Neural progenitor cell (in vitro differentiated cells): ENCODE results near the gene CIITA.

Source experiments
- EZH2 ChIP-seq: fragments of 200-600 bp; sonication (generic); IDR thresholded peaks from 2 replicates; pipeline ENCODE4 v1.6.1; 2017; ENCODE audit warnings: antibody characterized with exemption, mild to moderate bottlenecking, moderate library complexity
- TF ChIP-seq, protein P1 (sequence below): fragments of 200-600 bp; sonication (generic); IDR thresholded peaks from 2 replicates; pipeline ENCODE4 v1.5.1; 2017; ENCODE audit warnings: antibody characterized with exemption, mild to moderate bottlenecking

DNA sequence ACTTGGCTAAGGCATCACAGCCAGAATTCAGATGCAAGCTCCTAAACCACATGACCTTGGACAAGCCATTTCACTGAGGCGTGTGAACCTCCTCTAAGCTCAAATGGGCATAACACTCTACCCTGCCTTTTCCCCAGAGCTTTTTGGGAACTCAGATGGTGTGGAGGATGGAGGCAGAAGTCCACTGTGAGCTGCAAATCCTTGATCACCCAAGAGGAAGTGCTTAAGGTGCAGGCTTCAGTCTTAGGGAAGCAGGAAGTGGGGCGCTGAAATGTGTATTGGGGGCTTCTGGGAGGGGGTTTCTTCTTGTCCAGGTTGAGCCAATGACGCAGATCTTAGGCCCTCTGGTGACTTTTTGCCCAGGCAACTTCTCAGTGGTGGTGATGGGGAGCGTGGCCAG, 12.9 kb downstream of the CIITA start:
- no peak for TF ChIP-seq EZH2
- TF ChIP-seq, protein P1, sequence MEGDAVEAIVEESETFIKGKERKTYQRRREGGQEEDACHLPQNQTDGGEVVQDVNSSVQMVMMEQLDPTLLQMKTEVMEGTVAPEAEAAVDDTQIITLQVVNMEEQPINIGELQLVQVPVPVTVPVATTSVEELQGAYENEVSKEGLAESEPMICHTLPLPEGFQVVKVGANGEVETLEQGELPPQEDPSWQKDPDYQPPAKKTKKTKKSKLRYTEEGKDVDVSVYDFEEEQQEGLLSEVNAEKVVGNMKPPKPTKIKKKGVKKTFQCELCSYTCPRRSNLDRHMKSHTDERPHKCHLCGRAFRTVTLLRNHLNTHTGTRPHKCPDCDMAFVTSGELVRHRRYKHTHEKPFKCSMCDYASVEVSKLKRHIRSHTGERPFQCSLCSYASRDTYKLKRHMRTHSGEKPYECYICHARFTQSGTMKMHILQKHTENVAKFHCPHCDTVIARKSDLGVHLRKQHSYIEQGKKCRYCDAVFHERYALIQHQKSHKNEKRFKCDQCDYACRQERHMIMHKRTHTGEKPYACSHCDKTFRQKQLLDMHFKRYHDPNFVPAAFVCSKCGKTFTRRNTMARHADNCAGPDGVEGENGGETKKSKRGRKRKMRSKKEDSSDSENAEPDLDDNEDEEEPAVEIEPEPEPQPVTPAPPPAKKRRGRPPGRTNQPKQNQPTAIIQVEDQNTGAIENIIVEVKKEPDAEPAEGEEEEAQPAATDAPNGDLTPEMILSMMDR: no peak
